Measurements from ENCODE around the gene LPAR5.

The LPAR5 gene

GRCh38 chr12:6614513-6615172 is 21.1 kb downstream of the LPAR5 start:
- Histone ChIP-seq H4K20me1 (peaks cover 0 to 6% (median 0%) of the 10 kb centered on the region in 11 experiments; a peak in 1 of 22 replicates), H3K9me3 (replicated peaks in 1 of 11) (no peaks in the 10 kb centered on the region), H3K9ac (peak overlapping the region in 10 of 11 experiments; percentile 28 to 78 (median 53); a peak in 15 of 22 replicates), H3K4me3 (no peak overlapping the region), H3K27me3 (no peaks in the 10 kb centered on the region), H3K27ac (peak overlapping the region; percentile 39 to 86 (median 67)), H3K4me1 (peaks cover 64 to 87% (median 80%) of the 10 kb centered on the region in 10 experiments), H3K4me2 (peak overlapping the region; percentile 11 to 92 (median 47); a peak in 19 of 22 replicates), H3K36me3 (peaks cover 4 to 16% (median 7%) of the 10 kb centered on the region in 11 experiments; a peak in 21 of 22 replicates)
- TF ChIP-seq Cebpa-rat (IDR thresholded peaks at IDR 0.05), result no peak

GRCh38 chr12:6613776-6614512 is 21.8 kb downstream of the LPAR5 start:
- Histone ChIP-seq H3K9me3 (replicated peaks in 1 of 11) (no peaks in the 10 kb centered on the region), H3K36me3 (peaks cover 0 to 9% (median 3%) of the 10 kb centered on the region in 11 experiments; a peak in 4 of 22 replicates), H3K4me3 (no peak overlapping the region), H3K4me2 (peak overlapping the region; percentile 9 to 92 (median 47); a peak in 19 of 22 replicates), H3K27ac (peak overlapping the region; percentile 39 to 86 (median 67)), H3K27me3 (no peaks in the 10 kb centered on the region), H3K9ac (peak overlapping the region in 10 of 11 experiments; percentile 28 to 78 (median 53); a peak in 15 of 22 replicates), H3K4me1 (peaks cover 68 to 88% (median 77%) of the 10 kb centered on the region in 10 experiments), H4K20me1 (peaks cover 0 to 3% (median 0%) of the 10 kb centered on the region in 11 experiments; a peak in 1 of 22 replicates)
- no peak for TF ChIP-seq Cebpa-rat (IDR thresholded peaks at IDR 0.05)

- peak overlapping the region; percentile 56 to 86 (median 69); a peak in 21 of 22 replicates for H3K9ac ChIP-seq
- TF ChIP-seq Cebpa-rat (IDR thresholded peaks at IDR 0.05), result no peak
- peak overlapping the region; percentile 20 to 59 (median 31); a peak in 13 of 20 replicates for H3K4me3 ChIP-seq
Measured at GRCh38 chr12:6613015-6613775, 22.6 kb downstream of the LPAR5 start.

GRCh38 chr12:6612652-6613014 is 23.1 kb downstream of the LPAR5 start:
- H3K9ac ChIP-seq, result peak overlapping the region in 10 of 11 experiments; percentile 12 to 86 (median 62); a peak in 16 of 22 replicates
- peak overlapping the region in 7 of 10 experiments; percentile 6 to 34 (median 26); a peak in 4 of 20 replicates for H3K4me3 ChIP-seq

More at GRCh38 chr12:6613015-6613775, 22.6 kb downstream of the LPAR5 start:
- no peaks in the 10 kb centered on the region for H3K27me3 ChIP-seq
- peak overlapping the region; percentile 59 to 96 (median 79) for H3K27ac ChIP-seq
- peaks cover 68 to 88% (median 78%) of the 10 kb centered on the region in 10 experiments for H3K4me1 ChIP-seq
- peak overlapping the region; percentile 90 to 99 (median 96) for H3K4me2 ChIP-seq
- no peaks in the 10 kb centered on the region for H3K9me3 ChIP-seq (replicated peaks in 1 of 11)
- peaks cover 0 to 2% (median 0%) of the 10 kb centered on the region in 11 experiments; a peak in 1 of 22 replicates for H3K36me3 ChIP-seq
- H4K20me1 ChIP-seq, result peaks cover 0 to 2% (median 0%) of the 10 kb centered on the region in 11 experiments; a peak in 1 of 22 replicates

GRCh38 chr12:6612247-6612646 is 23.5 kb downstream of the LPAR5 start:
- Histone ChIP-seq H3K4me1 (peaks cover 71 to 86% (median 78%) of the 10 kb centered on the region in 10 experiments), H3K27ac (peak overlapping the region in 9 of 11 experiments; percentile 7 to 96 (median 80); a peak in 17 of 22 replicates), H3K9ac (peak overlapping the region in 10 of 11 experiments; percentile 12 to 86 (median 62); a peak in 15 of 22 replicates), H4K20me1 (no peaks in the 10 kb centered on the region), H3K4me3 (peak overlapping the region in 5 of 10 experiments; percentile 6 to 34 (median 23); a peak in 3 of 20 replicates), H3K27me3 (no peaks in the 10 kb centered on the region), H3K4me2 (peak overlapping the region; percentile 90 to 99 (median 96)), H3K36me3 (no peaks in the 10 kb centered on the region), H3K9me3 (replicated peaks in 1 of 11) (no peaks in the 10 kb centered on the region)
- TF ChIP-seq Cebpa-rat (IDR thresholded peaks at IDR 0.05), result no peak

More at GRCh38 chr12:6612652-6613014, 23.1 kb downstream of the LPAR5 start:
- no peak for TF ChIP-seq Cebpa-rat (IDR thresholded peaks at IDR 0.05)
- Histone ChIP-seq H3K27me3 (no peaks in the 10 kb centered on the region), H3K27ac (peak overlapping the region in 8 of 11 experiments; percentile 41 to 96 (median 80); a peak in 16 of 22 replicates), H3K4me1 (peaks cover 69 to 88% (median 78%) of the 10 kb centered on the region in 10 experiments), H4K20me1 (no peaks in the 10 kb centered on the region), H3K9me3 (replicated peaks in 1 of 11) (no peaks in the 10 kb centered on the region), H3K4me2 (peak overlapping the region; percentile 90 to 99 (median 96)), H3K36me3 (no peaks in the 10 kb centered on the region)

GRCh38 chr12:6608592-6609281 is 27.0 kb downstream of the LPAR5 start:
- Histone ChIP-seq H3K4me3 (no peak overlapping the region), H3K9me3 (replicated peaks in 1 of 11) (no peaks in the 10 kb centered on the region), H3K27ac (peak overlapping the region in 9 of 11 experiments; percentile 0 to 90 (median 52); a peak in 14 of 22 replicates), H3K4me1 (peaks cover 63 to 77% (median 74%) of the 10 kb centered on the region in 10 experiments), H3K36me3 (peaks cover 0 to 20% (median 9%) of the 10 kb centered on the region in 11 experiments; a peak in 12 of 22 replicates), H3K4me2 (peak overlapping the region in 9 of 11 experiments; percentile 27 to 99 (median 61); a peak in 13 of 22 replicates), H3K9ac (peak overlapping the region in 1 of 11 experiments; percentile 36; a peak in 1 of 22 replicates), H3K27me3 (no peaks in the 10 kb centered on the region), H4K20me1 (peaks cover 23 to 25% (median 24%) of the 10 kb centered on the region in 11 experiments; a peak in 21 of 22 replicates)
- no peak for TF ChIP-seq Cebpa-rat (IDR thresholded peaks at IDR 0.05)

DNA sequence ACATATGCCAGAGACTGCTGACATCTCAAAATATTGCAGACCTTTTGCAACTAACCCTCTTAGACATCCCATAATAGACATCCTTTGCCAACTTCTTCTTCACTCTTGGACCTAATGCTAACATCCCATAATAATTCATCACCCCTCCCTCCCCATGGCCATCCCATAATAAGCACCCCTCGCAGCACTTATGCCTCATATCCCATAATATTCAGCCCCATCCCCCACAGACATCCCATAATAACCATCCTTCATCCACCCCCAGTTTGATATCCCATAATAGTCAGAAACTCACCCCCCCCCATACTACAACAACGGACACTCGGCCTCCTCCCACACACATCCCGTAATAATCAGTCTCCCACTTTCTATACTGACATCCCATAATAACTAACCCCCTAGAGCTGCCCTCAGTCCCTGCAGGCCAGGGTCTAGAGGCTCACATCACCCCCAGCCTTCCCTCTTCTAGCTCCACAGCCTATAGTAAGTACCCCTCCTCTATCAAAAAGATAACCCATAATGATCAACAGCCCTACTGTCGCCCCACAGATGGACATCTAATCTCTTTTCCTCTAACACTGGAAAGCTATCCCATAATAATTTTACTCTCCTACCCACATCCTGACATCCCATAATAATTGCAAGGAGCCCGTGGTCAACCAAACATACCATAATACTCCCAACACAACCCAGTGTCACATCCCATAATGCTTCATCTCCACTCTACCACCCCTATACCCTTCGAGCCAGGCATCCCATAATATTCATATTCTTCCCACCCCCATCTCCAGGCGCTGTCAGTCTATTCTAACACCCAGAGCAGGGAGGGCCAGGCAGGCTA is 27.8 kb downstream of the LPAR5 start:
- Histone ChIP-seq H4K20me1 (peaks cover 26 to 32% (median 30%) of the 10 kb centered on the region in 11 experiments; a peak in 21 of 22 replicates), H3K27ac (peak overlapping the region in 10 of 11 experiments; percentile 0 to 90 (median 54); a peak in 17 of 22 replicates), H3K27me3 (no peaks in the 10 kb centered on the region), H3K9me3 (replicated peaks in 1 of 11) (no peaks in the 10 kb centered on the region), H3K4me1 (peaks cover 64 to 78% (median 75%) of the 10 kb centered on the region in 10 experiments), H3K4me3 (no peak overlapping the region), H3K36me3 (peaks cover 0 to 23% (median 9%) of the 10 kb centered on the region in 11 experiments; a peak in 12 of 22 replicates), H3K4me2 (peak overlapping the region; percentile 20 to 99 (median 60); a peak in 19 of 22 replicates), H3K9ac (peak overlapping the region in 3 of 11 experiments; percentile 19 to 69 (median 48); a peak in 5 of 22 replicates)
- no peak for TF ChIP-seq Cebpa-rat (IDR thresholded peaks at IDR 0.05)

Data from BLaER1 treated with 17β-estradiol and CSF1 and Interleukin-3, amounts not matched to agents 10 nM and 100 nM (cell line).